Measurements from ENCODE around the gene SLFN14. TPM values are rescaled to one million over a fixed set of nuclear protein-coding genes. Genes with fewer than 3 reads are reported as not detected.

SLFN14 gene
- total RNA-seq, 1 donor from 2014 or later = not detected

DNA sequence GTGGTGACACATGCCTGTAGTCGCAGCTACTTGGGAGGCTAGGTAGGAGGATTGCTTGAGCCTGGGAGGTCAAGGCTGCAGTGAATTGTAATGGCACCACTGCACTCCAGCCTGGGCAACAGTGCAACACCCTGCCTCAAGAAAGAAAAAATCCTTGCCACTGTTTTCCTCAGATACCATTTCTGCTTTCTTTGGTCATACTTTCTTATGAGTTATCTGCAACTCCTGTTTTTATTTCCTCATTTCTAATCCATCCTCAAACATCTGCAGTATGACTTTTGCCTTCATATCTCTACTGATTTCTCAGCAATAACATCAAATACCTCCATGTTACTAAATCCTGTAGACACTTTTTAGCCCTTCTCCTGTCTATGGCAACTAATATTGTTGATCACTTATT, 23.4 kb upstream of the SLFN14 start:
- DNase-seq (ENCODE audit: low read depth) = no peak
- TF ChIP-seq, protein P1, sequence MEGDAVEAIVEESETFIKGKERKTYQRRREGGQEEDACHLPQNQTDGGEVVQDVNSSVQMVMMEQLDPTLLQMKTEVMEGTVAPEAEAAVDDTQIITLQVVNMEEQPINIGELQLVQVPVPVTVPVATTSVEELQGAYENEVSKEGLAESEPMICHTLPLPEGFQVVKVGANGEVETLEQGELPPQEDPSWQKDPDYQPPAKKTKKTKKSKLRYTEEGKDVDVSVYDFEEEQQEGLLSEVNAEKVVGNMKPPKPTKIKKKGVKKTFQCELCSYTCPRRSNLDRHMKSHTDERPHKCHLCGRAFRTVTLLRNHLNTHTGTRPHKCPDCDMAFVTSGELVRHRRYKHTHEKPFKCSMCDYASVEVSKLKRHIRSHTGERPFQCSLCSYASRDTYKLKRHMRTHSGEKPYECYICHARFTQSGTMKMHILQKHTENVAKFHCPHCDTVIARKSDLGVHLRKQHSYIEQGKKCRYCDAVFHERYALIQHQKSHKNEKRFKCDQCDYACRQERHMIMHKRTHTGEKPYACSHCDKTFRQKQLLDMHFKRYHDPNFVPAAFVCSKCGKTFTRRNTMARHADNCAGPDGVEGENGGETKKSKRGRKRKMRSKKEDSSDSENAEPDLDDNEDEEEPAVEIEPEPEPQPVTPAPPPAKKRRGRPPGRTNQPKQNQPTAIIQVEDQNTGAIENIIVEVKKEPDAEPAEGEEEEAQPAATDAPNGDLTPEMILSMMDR (IDR thresholded peaks at IDR 0.05; ENCODE audit: insufficient read depth, low read length, severe bottlenecking) = no peak
- no peaks in the 10 kb centered on the region for H3K27me3 ChIP-seq (ENCODE audit: control insufficient read depth, insufficient read depth, low read length)
- no peak overlapping the region for H3K4me3 ChIP-seq (ENCODE audit: low read depth, low read length)
- no peaks in the 10 kb centered on the region for H3K36me3 ChIP-seq (ENCODE audit: control insufficient read depth, insufficient read depth, low read length)
- no peak for FAIRE-seq

GRCh38 chr17:35578929-35579432, 18.4 kb upstream of the SLFN14 start:
- DNase-seq (ENCODE audit: low read depth) (no peak), FAIRE-seq (no peak)
- TF ChIP-seq, protein P1 (IDR thresholded peaks at IDR 0.05; ENCODE audit: insufficient read depth, low read length, severe bottlenecking) = no peak
- H3K27me3 ChIP-seq (ENCODE audit: control insufficient read depth, insufficient read depth, low read length) = no peaks in the 10 kb centered on the region
- no peaks in the 10 kb centered on the region for H3K36me3 ChIP-seq (ENCODE audit: control insufficient read depth, insufficient read depth, low read length)
- peak overlapping the region; percentile 71 for H3K4me3 ChIP-seq (ENCODE audit: low read depth, low read length)

- FAIRE-seq (no peak), DNase-seq (ENCODE audit: low read depth) (peak; percentile 72)
- Histone ChIP-seq H3K4me3 (ENCODE audit: low read depth, low read length) (peak within 1 kb of the TSS; percentile 71), H3K27me3 (ENCODE audit: control insufficient read depth, insufficient read depth, low read length) (no peaks in the 10 kb centered on the region), H3K36me3 (ENCODE audit: control insufficient read depth, insufficient read depth, low read length) (peaks cover 1% of the 10 kb centered on the region)
- TF ChIP-seq, protein P1 (IDR thresholded peaks at IDR 0.05; ENCODE audit: insufficient read depth, low read length, severe bottlenecking) = no peak
These were observed 17.7 kb upstream of the SLFN14 start, which contains the start of gene PEX12 for GRCh38 chr17:35578197-35578928. Gene PEX12 (minus strand): TSS chr17:35578571. CDS start chr17:35578021, 550 bp downstream.

DNA sequence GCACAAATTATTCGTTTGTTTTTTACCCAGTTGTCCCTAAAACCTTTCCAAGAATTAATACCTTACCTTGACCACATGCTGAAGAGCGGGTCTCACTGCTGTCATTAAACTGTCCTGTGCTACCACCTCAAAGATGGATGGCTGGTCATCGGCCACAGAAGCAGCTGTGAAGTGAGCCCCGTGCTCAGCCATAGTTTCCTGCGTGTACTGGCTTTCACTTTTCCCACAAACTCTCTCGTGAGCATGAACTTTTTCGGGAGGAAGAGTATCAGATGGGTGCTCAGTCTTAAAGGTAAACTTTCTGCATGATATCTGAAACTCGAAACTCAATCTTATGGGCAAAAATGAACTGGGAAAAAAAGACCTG, 17.2 kb upstream of the SLFN14 start:
- FAIRE-seq (no peak), DNase-seq (ENCODE audit: low read depth) (no peak)
- Histone ChIP-seq H3K4me3 (ENCODE audit: low read depth, low read length) (peak overlapping the region; percentile 71), H3K36me3 (ENCODE audit: control insufficient read depth, insufficient read depth, low read length) (peaks cover 1% of the 10 kb centered on the region), H3K27me3 (ENCODE audit: control insufficient read depth, insufficient read depth, low read length) (no peaks in the 10 kb centered on the region)
- TF ChIP-seq, protein P1 (IDR thresholded peaks at IDR 0.05; ENCODE audit: insufficient read depth, low read length, severe bottlenecking) = no peak

GRCh38 chr17:35575759-35576158, 15.1 kb upstream of the SLFN14 start:
- H3K27me3 ChIP-seq (ENCODE audit: control insufficient read depth, insufficient read depth, low read length) = no peaks in the 10 kb centered on the region
- H3K36me3 ChIP-seq (ENCODE audit: control insufficient read depth, insufficient read depth, low read length) = peaks cover 1% of the 10 kb centered on the region
- no peak for DNase-seq (ENCODE audit: low read depth)
- TF ChIP-seq, protein P1 (IDR thresholded peaks at IDR 0.05; ENCODE audit: insufficient read depth, low read length, severe bottlenecking) = no peak
- no peak for FAIRE-seq
- no peak overlapping the region for H3K4me3 ChIP-seq (ENCODE audit: low read depth, low read length)

Measured in bronchial epithelial cell (primary cell).